Pancreas (tissue), 10 donors: Measurements from ENCODE around the gene NTSR1. TPM values are rescaled to one million over a fixed set of nuclear protein-coding genes. Genes with fewer than 3 reads are reported as not detected.

Experiments used
- ATAC-seq, 4 donors: fragments of 200-7000 bp; cut with Tn5 transposase; one replicate each; pipeline versions ENCODE4 v1.8.0 to v1.9.1; 2020; ENCODE audit warnings: mild to moderate bottlenecking in 4 of 4, moderate library complexity in 4 of 4
- DNase-seq, 6 donors: peaks; one replicate each; pipeline ENCODE4 v3.0.0-alpha.2; 2020
- FAIRE-seq: peaks from 2 replicates; lab custom pipeline; 2012; peaks lifted over from hg19 to GRCh38; lab: Jason Lieb, UNC
- H3K27ac ChIP-seq, 4 donors: fragments of 200-600 bp; sonication (generic); 1 replicate in 3 of 4; 2 replicates in 1 of 4; pipeline versions ENCODE4 v1.5.0 to v1.8.0; 2020
- H3K27me3 ChIP-seq, 4 donors: fragments of 200-600 bp; one replicate each; pipeline ENCODE4 v1.8.0; 2021
- H3K36me3 ChIP-seq, 3 donors: fragments of 200-600 bp; sonication (generic) in 1 of 3; one replicate each; pipeline versions ENCODE4 v1.5.0 to v1.8.0; 2020 to 2021
- H3K4me1 ChIP-seq, 3 donors: fragments of 200-600 bp; one replicate each; pipeline ENCODE4 v1.8.0; 2021
- H3K4me3 ChIP-seq, 4 donors: fragments of 200-600 bp; sonication (generic) in 2 of 4; one replicate each; pipeline versions ENCODE4 v1.5.0 to v1.8.0; 2020 to 2021
- H3K9me3 ChIP-seq, 4 donors: fragments of 200-600 bp; one replicate each; pipeline ENCODE4 v1.8.0; 2021
- CTCF ChIP-seq, 4 donors: fragments of 200-600 bp; sonication (generic) in 3 of 4; IDR thresholded peaks; one replicate each; pipeline versions ENCODE4 v1.5.0 to v1.8.0; 2021; ENCODE audit warnings: antibody characterized with exemption in 4 of 4
- WGBS, 2 donors: extraction: QIAGEN DNeasy Blood & Tissue Kit; methylation state at CpG; one replicate each; pipeline ENCODE4 v1.1.7; 2013; 5-methylcytosine and 5-hydroxymethylcytosine counted together
- intact Hi-C, 3 donors: fragments of 100-400 bp; cut with DNase I; formaldehyde crosslinking; loops; one replicate each; pipeline versions ENCODE4 v1.11.1 to v1.14.2; 2022
- polyA plus RNA-seq, 2 donors: library from polyadenylated mRNA; stranded (reverse); fragments of 200-250 nt; gene quantifications; one replicate each; pipeline ENCODE4 v1.2.3, GENCODE V29; 2013
- total RNA-seq, 6 donors: library from RNA; stranded (reverse); fragmentation: NEBNext Ultra II Directional in 4 of 6; extraction: Animal tissue kit (Norgen Biotek cat#: 25700) in 4 of 6; gene quantifications; one replicate each; pipeline versions ENCODE4 v1.2.1 to v1.2.4, GENCODE V29; 2021 to 2023
- donor health status: healthy with polysubstance abuse.
- donor health status: DM: no; HTN: no; CAD: no; lungs with moderate emphysema.
- donor health status: DM: no; HTN: no; CAD: no.
- donor health status: control.
- donor health status: control.
- donor health status: Bipolar disorder and iron deficiency.
- donor health status: DM: yes; HTN: yes; CAD: no.
- donor health status: DM: no; HTN: no; CAD: no.
- donor health status: DM: no; HTN: no; CAD: no.
- donor health status: DM: yes; HTN: yes; CAD: no.

NTSR1 gene
- total and polyA plus RNA-seq, 8 donors: 0.02 to 0.15 (median 0.09) TPM; not detected in 2

GRCh38 chr20:62741191-62741691 lies 32.6 kb downstream of the NTSR1 start:
- Histone ChIP-seq H3K36me3 (no peaks in the 10 kb centered on the region), H3K4me1 (no peaks in the 10 kb centered on the region), H3K27me3 (no peaks in the 10 kb centered on the region), H3K9me3 (no peaks in the 10 kb centered on the region), H3K4me3 (no peak overlapping the region), H3K27ac (no peak overlapping the region)
- WGBS, 2 donors: 50 to 64% methylated on average over 9 of the region's 9 CpGs
- intact Hi-C loops: no loop called here
- ATAC-seq (no peak), FAIRE-seq (no peak), DNase-seq (peak in 2 of 6 donors; percentile 14 to 47)
- TF ChIP-seq CTCF (IDR thresholded peaks at IDR 0.05): no peak

- DNase-seq (peak in 3 of 6 donors; percentile 9 to 44 (median 28)), FAIRE-seq (no peak), ATAC-seq (no peak)
- Histone ChIP-seq H3K9me3 (no peaks in the 10 kb centered on the region), H3K27ac (no peak overlapping the region), H3K4me1 (no peaks in the 10 kb centered on the region), H3K4me3 (no peak overlapping the region), H3K27me3 (no peaks in the 10 kb centered on the region), H3K36me3 (no peaks in the 10 kb centered on the region)
- intact Hi-C loops: no loop called here
- TF ChIP-seq CTCF (IDR thresholded peaks at IDR 0.05): no peak
- WGBS, 2 donors: 62 to 77% methylated on average over 18 of the region's 18 CpGs
Observed at GRCh38 chr20:62741701-62742491, 33.3 kb downstream of the NTSR1 start.

- ATAC-seq (no peak), DNase-seq (peak in 3 of 6 donors; percentile 7 to 37 (median 30)), FAIRE-seq (no peak)
- no peaks in the 10 kb centered on the region for H3K4me1 ChIP-seq
- no peak overlapping the region for H3K27ac ChIP-seq
- H3K36me3 ChIP-seq: no peaks in the 10 kb centered on the region
- WGBS, 2 donors: 58 to 77% methylated on average over 6 of the region's 6 CpGs
- H3K27me3 ChIP-seq: no peaks in the 10 kb centered on the region
- H3K9me3 ChIP-seq: no peaks in the 10 kb centered on the region
- intact Hi-C loops: no loop called here
- no peak overlapping the region for H3K4me3 ChIP-seq
- no peak for TF ChIP-seq CTCF (IDR thresholded peaks at IDR 0.05)
Observed at GRCh38 chr20:62742550-62742949, 33.9 kb downstream of the NTSR1 start.

- Histone ChIP-seq H3K4me3 (no peak overlapping the region), H3K4me1 (no peaks in the 10 kb centered on the region), H3K36me3 (no peaks in the 10 kb centered on the region), H3K9me3 (no peaks in the 10 kb centered on the region), H3K27me3 (no peaks in the 10 kb centered on the region), H3K27ac (no peak overlapping the region)
- intact Hi-C loops: no loop called here
- DNase-seq (peak in 3 of 6 donors; percentile 13 to 39 (median 39)), ATAC-seq (no peak), FAIRE-seq (no peak)
- no peak for TF ChIP-seq CTCF (IDR thresholded peaks at IDR 0.05)
- WGBS, 2 donors: 65 to 74% methylated on average over 21 of the region's 21 CpGs
Observed at GRCh38 chr20:62742979-62743776, 34.5 kb downstream of the NTSR1 start.
